ENCODE data around the gene NFE2L3.
"Not testable (repeated sequence)": the region's sequence is repeated elsewhere in the genome, so short reads cannot be mapped to it uniquely, and the experiment has no call there.

The NFE2L3 gene

GRCh38 chr7:26145238-26145637 is 6.8 kb upstream of the NFE2L3 start:
- no peak for DNase-seq (ENCODE audit: low read depth in 1 of 2, low spot score in 1 of 2)

- DNase-seq (ENCODE audit: low read depth in 1 of 2, low spot score in 1 of 2), result no peak
Measured at GRCh38 chr7:26147030-26147429, 5.0 kb upstream of the NFE2L3 start.

DNA sequence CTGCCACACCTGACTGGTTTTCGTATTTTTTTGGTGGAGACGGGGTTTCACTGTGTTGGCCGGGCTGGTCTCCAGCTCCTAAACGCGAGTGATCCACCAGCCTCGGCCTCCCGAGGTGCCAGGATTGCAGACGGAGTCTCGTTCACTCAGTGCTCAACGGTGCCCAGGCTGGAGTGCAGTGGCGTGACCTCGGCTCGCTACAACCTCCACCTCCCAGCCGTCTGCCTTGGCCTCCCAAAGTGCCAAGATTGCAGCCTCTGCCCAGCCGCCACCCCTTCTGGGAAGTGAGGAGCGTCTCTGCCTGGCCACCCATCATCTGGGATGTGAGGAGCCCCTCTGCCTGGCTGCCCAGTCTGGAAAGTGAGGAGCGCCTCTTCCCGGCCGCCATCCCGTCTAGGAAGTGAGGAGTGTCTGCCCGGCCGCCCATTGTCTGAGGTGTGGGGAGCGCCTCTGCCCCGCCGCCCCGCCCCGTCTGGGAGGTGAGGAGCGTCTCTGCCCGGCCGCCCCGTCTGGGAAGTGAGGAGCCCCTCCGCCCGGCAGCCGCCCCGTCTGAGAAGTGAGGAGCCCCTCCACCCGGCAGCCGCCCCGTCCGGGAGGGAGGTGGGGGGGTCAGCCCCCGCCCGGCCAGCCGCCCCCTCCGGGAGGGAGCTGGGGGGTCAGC is 4.2 kb upstream of the NFE2L3 start:
- not testable (repeated sequence) for DNase-seq (ENCODE audit: low read depth in 1 of 2, low spot score in 1 of 2)

GRCh38 chr7:26148307-26148700 is 3.7 kb upstream of the NFE2L3 start:
- DNase-seq (ENCODE audit: low read depth in 1 of 2, low spot score in 1 of 2), result not testable (repeated sequence)

GRCh38 chr7:26149391-26149977 is 2.5 kb upstream of the NFE2L3 start:
- DNase-seq (ENCODE audit: low read depth in 1 of 2, low spot score in 1 of 2), result no peak

GRCh38 chr7:26151096-26151495 is 902 bp upstream of the NFE2L3 start:
- no peak for DNase-seq (ENCODE audit: low read depth in 1 of 2, low spot score in 1 of 2)

DNA sequence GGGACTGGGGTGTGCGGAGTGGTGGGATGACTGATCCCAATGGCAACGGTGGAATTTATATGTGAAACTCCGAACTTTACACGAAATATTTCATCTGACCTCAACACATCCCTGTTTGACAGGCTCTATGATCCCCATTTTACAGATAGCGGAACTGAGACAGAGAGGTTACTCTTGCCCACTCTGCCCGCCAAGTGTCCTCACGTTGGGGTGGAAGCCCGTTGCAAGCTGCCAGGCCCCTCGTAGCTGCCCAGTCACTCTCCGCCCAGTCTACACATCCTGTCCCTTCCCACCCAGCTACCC is 397 bp upstream of the NFE2L3 start:
- DNase-seq (ENCODE audit: low read depth in 1 of 2, low spot score in 1 of 2), result no peak

DNA sequence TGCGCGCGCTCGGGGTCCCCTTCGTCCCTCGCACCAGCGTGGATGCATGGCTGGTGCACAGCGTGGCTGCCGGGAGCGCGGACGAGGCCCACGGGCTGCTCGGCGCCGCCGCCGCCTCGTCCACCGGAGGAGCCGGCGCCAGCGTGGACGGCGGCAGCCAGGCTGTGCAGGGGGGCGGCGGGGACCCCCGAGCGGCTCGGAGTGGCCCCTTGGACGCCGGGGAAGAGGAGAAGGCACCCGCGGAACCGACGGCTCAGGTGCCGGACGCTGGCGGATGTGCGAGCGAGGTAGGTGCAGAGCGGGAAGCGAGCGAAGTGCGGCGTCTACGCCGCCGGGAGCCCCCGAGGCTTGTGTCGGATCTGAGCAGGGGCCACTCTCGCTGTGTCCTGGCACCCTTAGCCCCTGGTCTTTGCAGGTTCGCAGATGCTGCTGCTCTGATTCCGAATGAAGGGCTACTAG is 813 bp downstream of the NFE2L3 start:
- peak in 1 of 2 donors; percentile 13 for DNase-seq (ENCODE audit: low read depth in 1 of 2, low spot score in 1 of 2)

GRCh38 chr7:26153241-26153822 is 1.3 kb downstream of the NFE2L3 start:
- DNase-seq (ENCODE audit: low read depth in 1 of 2, low spot score in 1 of 2), result no peak

- DNase-seq (ENCODE audit: low read depth in 1 of 2, low spot score in 1 of 2), result no peak
Measured at GRCh38 chr7:26153823-26154783, 2.1 kb downstream of the NFE2L3 start.

GRCh38 chr7:26155531-26156375 is 3.8 kb downstream of the NFE2L3 start:
- DNase-seq (ENCODE audit: low read depth in 1 of 2, low spot score in 1 of 2), result no peak

- peak in 1 of 2 donors; percentile 38 for DNase-seq (ENCODE audit: low read depth in 1 of 2, low spot score in 1 of 2)
Measured at GRCh38 chr7:26156451-26157420, 4.7 kb downstream of the NFE2L3 start.

DNA sequence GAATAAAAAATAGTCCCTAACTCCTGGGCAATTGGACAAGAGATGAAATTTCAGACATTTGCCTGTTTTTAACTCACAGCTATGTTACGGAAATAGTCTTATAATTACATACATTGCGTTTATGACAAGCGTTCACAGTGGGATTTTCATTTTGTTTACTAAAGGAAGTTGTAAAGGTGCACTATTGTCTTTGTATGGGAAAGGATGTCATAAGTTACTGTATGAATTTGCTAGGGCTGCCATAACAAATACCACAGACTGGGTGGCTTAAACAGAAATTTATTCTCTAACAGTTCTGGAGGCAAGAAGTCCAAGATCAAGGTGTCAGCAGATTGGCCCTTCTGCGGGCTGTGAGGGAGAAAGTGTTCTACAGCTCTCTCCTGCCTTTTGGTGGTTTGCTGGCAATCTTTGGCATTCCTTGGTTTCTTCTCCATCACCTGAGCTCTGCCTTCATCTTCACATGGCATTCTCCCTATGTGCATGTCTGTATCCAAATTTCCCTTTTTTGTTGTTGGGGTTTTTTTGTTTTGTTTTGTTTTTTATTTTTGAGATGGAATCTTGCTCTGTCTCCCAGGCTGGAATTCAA is 5.6 kb downstream of the NFE2L3 start:
- no peak for DNase-seq (ENCODE audit: low read depth in 1 of 2, low spot score in 1 of 2)

GRCh38 chr7:26159243-26159642 is 7.2 kb downstream of the NFE2L3 start:
- DNase-seq (ENCODE audit: low read depth in 1 of 2, low spot score in 1 of 2), result no peak

- no peak for DNase-seq (ENCODE audit: low read depth in 1 of 2, low spot score in 1 of 2)
Measured at GRCh38 chr7:26160896-26161295, 8.9 kb downstream of the NFE2L3 start.

- no peak for DNase-seq (ENCODE audit: low read depth in 1 of 2, low spot score in 1 of 2)
Measured at GRCh38 chr7:26162431-26162830, 10.4 kb downstream of the NFE2L3 start.

DNA sequence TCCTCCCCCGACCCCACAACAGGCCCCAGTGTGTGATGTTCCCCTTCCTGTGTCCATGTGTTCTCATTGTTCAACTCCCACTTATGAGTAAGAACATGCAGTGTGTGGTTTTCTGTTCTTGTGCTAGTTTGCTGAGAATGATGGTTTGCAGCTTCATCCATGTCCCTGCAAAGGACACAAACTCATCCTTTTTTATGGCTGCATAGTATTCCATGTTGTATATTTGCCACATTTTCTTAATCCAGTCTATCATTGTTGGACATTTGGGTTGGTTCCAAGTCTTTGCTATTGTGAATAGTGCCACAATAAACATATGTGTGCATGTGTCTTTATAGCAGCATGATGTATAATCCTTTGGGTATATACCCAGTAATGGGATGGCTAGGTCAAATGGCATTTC is 11.8 kb downstream of the NFE2L3 start:
- not testable (repeated sequence) for DNase-seq (ENCODE audit: low read depth in 1 of 2, low spot score in 1 of 2)

- DNase-seq (ENCODE audit: low read depth in 1 of 2, low spot score in 1 of 2), result no peak
Measured at GRCh38 chr7:26165950-26166683, 14.1 kb downstream of the NFE2L3 start.

Measured in activated T-helper 1 cell treated with anti-CD3 and anti-CD28 coated beads, Interleukin-2, amount 50 U/mL, for 16 hours (primary cell).